Endothelial cell of umbilical vein (primary cell): Measurements from ENCODE around the gene SHC1. TPM values are rescaled to one million over a fixed set of nuclear protein-coding genes. Genes with fewer than 3 reads are reported as not detected.

Experiments
- BruUV-seq: library from RNA; stranded (reverse); fragments of 400-500 nt; replicated peaks from 2 replicates; lab custom pipeline; 2021; lab: Mats Ljungman, UMichigan
- CTCF ChIA-PET: fragments of 300-600, 350-600 bp; sonication (Branson Sonifier 250); formaldehyde crosslinking; loops from one replicate; lab custom pipeline; 2021; ENCODE audit warnings: antibody characterized with exemption, inconsistent platforms; lab: Charles Lee
- POLR2A ChIA-PET: fragments of 300-600, 350-600 bp; sonication (Branson Sonifier 250); formaldehyde crosslinking; loops from one replicate; lab custom pipeline; 2021; ENCODE audit warnings: antibody characterized with exemption, inconsistent platforms; lab: Charles Lee
- DNase-seq: peaks from one replicate; pipeline ENCODE4 v3.0.0-alpha.2; 2011; ENCODE audit warnings: low read depth, low spot score
- FAIRE-seq: peaks from 2 replicates; lab custom pipeline; 2011; peaks lifted over from hg19 to GRCh38; lab: Jason Lieb, UNC
- H2AFZ ChIP-seq: 2 replicates; pipeline ENCODE4 v1.6.0; 2012; ENCODE audit warnings: low read depth, low read length, control low read depth, inconsistent platforms
- H3K27ac ChIP-seq: 2 replicates; pipeline ENCODE4 v1.5.1; 2011; ENCODE audit warnings: low read depth, mild to moderate bottlenecking, control low read depth, low read length, moderate library complexity; ENCODE audit not compliant: insufficient read depth
- H3K27me3 ChIP-seq, 2 experiments: 2 replicates each; pipeline versions ENCODE4 v1.6.0 to v1.6.1; 2011; ENCODE audit warnings: low read length in 2 of 2, mixed read lengths in 1 of 2; ENCODE audit not compliant: control insufficient read depth in 2 of 2, insufficient read depth in 2 of 2
- H3K36me3 ChIP-seq, 2 experiments: 2 replicates in 1 of 2; 3 replicates in 1 of 2; pipeline ENCODE4 v1.5.1; 2011; ENCODE audit warnings: low read length in 2 of 2, mild to moderate bottlenecking in 1 of 2, moderate library complexity in 1 of 2; ENCODE audit not compliant: control insufficient read depth in 2 of 2, insufficient read depth in 2 of 2; ENCODE audit errors: extremely low read depth in 1 of 2
- H3K4me1 ChIP-seq: 3 replicates; pipeline ENCODE4 v1.5.1; 2011; ENCODE audit warnings: mild to moderate bottlenecking, low read length; ENCODE audit not compliant: control insufficient read depth, insufficient read depth; ENCODE audit errors: extremely low read depth
- H3K4me2 ChIP-seq: 2 replicates; pipeline ENCODE4 v1.6.1; 2011; ENCODE audit warnings: low read length, control low read depth, mixed read lengths; ENCODE audit not compliant: insufficient read depth
- H3K4me3 ChIP-seq, 3 experiments: fragments of 200-600 bp in 1 of 3; sonication (generic), shearing (Covaris generic) in 1 of 3; replicated peaks in 1 of 3; 2 replicates each; pipeline ENCODE4 v1.5.1; 2011 to 2016; ENCODE audit warnings: control low read depth in 3 of 3, low read length in 3 of 3, mild to moderate bottlenecking in 2 of 3, inconsistent platforms in 1 of 3, low read depth in 1 of 3, moderate library complexity in 1 of 3; ENCODE audit not compliant: insufficient read depth in 1 of 3
- H3K79me2 ChIP-seq: 2 replicates; pipeline ENCODE4 v1.6.0; 2012; ENCODE audit warnings: low read length, inconsistent platforms; ENCODE audit not compliant: control insufficient read depth, insufficient read depth
- H3K9ac ChIP-seq: replicated peaks from 2 replicates; pipeline ENCODE3; 2011; ENCODE audit warnings: low read length, control low read depth; ENCODE audit not compliant: insufficient read depth; ENCODE audit errors: extremely low read depth
- H3K9me1 ChIP-seq: replicated peaks from 3 replicates; pipeline ENCODE4 v1.6.0; 2011; ENCODE audit warnings: mild to moderate bottlenecking, low read length; ENCODE audit not compliant: control insufficient read depth, insufficient read depth; ENCODE audit errors: extremely low read depth
- H3K9me3 ChIP-seq: replicated peaks from 2 replicates; pipeline ENCODE4 v1.5.1; 2012; ENCODE audit warnings: low read length, inconsistent platforms; ENCODE audit not compliant: control insufficient read depth, insufficient read depth
- H4K20me1 ChIP-seq: replicated peaks from 2 replicates; pipeline ENCODE3; 2011; ENCODE audit warnings: mild to moderate bottlenecking, low read length; ENCODE audit not compliant: control insufficient read depth, insufficient read depth; ENCODE audit errors: extremely low read depth
- EZH2 ChIP-seq: IDR thresholded peaks from 2 replicates; pipeline ENCODE4 v1.6.1; 2012; ENCODE audit warnings: borderline replicate concordance, low read depth, mild to moderate bottlenecking, moderate library complexity, low read length, inconsistent platforms; ENCODE audit not compliant: severe bottlenecking
- FOS ChIP-seq: IDR thresholded peaks from 2 replicates; pipeline ENCODE4 v1.6.1; 2011; ENCODE audit warnings: mild to moderate bottlenecking, low read length, moderate library complexity, borderline replicate concordance; ENCODE audit not compliant: insufficient read depth
- GATA2 ChIP-seq: IDR thresholded peaks from 2 replicates; pipeline ENCODE4 v1.7.0; 2011; ENCODE audit warnings: low read depth, mild to moderate bottlenecking, moderate library complexity, mixed read lengths, low read length; ENCODE audit not compliant: insufficient read length, insufficient read depth
- JUN ChIP-seq: IDR thresholded peaks from 2 replicates; pipeline ENCODE4 v1.6.1; 2011; ENCODE audit warnings: borderline replicate concordance, low read depth; ENCODE audit not compliant: insufficient read length, insufficient read depth
- MYC ChIP-seq: IDR thresholded peaks from one replicate; pipeline ENCODE4 v1.6.1; 2011; ENCODE audit warnings: mild to moderate bottlenecking, low read depth, low read length
- POLR2A ChIP-seq: IDR thresholded peaks from 2 replicates; pipeline ENCODE4 v1.6.1; 2012; ENCODE audit warnings: low read depth, mild to moderate bottlenecking, control low read depth, low read length
- POLR2AphosphoS5 ChIP-seq: IDR thresholded peaks from 2 replicates; pipeline ENCODE4 v1.6.1; 2012; ENCODE audit warnings: low read depth, mild to moderate bottlenecking, control low read depth, low read length, moderate library complexity; ENCODE audit not compliant: insufficient read depth
- dilution Hi-C: fragments of 300-500 bp; cut with MboI; formaldehyde crosslinking; loops from one replicate; pipeline ENCODE4 v1.15.0; 2019; ENCODE audit warnings: low sequenced_read_pairs; ENCODE audit not compliant: extremely low pct_ligation_motif_present
- intact Hi-C: fragments of 100-400 bp; cut with micrococcal nuclease; formaldehyde crosslinking; loops from one replicate; pipeline ENCODE4 v1.10.0; 2022
- polyA plus RNA-seq, 4 experiments: library from polyadenylated mRNA; depleted of rRNA in 3 of 4; stranded (reverse) in 3 of 4; unstranded in 1 of 4; fragments of >200 nt; gene quantifications; 2 replicates each; pipeline versions ENCODE4 v1.2.1 to v1.2.3, GENCODE V29; 2011 to 2012; ENCODE audit warnings: missing spikeins in 1 of 4
- total RNA-seq: library from RNA; stranded (reverse); gene quantifications from 2 replicates; pipeline ENCODE4 v1.2.3, GENCODE V29; 2021
- TF ChIP-seq, protein P1 (sequence below): IDR thresholded peaks from 2 replicates; pipeline ENCODE4 v1.6.1; 2011; ENCODE audit not compliant: insufficient read depth, insufficient read length
- TF ChIP-seq, protein P2 (sequence below), 2 donors: IDR thresholded peaks; 1 replicate in 1 of 2; 2 replicates in 1 of 2; pipeline ENCODE4 v1.5.1; 2011; ENCODE audit warnings: low read length in 2 of 2, mild to moderate bottlenecking in 2 of 2, moderate library complexity in 2 of 2, control low read depth in 1 of 2, inconsistent platforms in 1 of 2, low read depth in 1 of 2; ENCODE audit not compliant: insufficient read depth in 1 of 2; ENCODE audit errors: extremely low read depth in 1 of 2

Gene SHC1
- total and polyA plus RNA-seq, 2 donors (not counting 3 experiments of a cell fraction or from before 2014, with no cell fraction given), result 316 to 324 TPM

DNA sequence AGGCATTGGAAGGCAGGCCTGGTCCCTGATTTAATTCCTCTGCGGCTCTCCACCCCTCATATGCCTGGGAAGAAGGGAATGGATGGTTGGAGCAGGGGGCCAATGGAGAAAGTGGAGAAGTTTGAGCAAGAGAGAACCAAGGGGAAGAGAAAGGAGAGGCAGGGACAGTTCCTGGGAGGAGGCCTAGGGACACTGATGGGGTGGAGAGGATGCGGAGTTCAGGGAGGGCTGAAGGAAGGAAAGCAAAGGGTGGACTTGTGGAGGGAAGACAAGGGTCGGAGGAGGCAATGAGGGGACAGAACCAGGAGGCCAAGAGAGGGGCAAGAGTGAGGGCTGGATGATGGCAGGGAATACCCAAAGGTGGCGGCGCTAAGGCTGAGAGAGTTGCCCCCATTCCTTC lies 39.2 kb upstream of the SHC1 start:
- intact Hi-C loops (no loop called here), dilution Hi-C loops (no loop called here)
- Histone ChIP-seq H3K9ac (no peak overlapping the region), H3K4me2 (no peak overlapping the region), H3K27me3 (no peaks in the 10 kb centered on the region), H3K27ac (no peak overlapping the region), H4K20me1 (no peaks in the 10 kb centered on the region), H3K9me3 (no peaks in the 10 kb centered on the region), H3K9me1 (no peaks in the 10 kb centered on the region), H3K4me1 (peaks cover 5% of the 10 kb centered on the region), H3K4me3 (no peak overlapping the region), H2AFZ (no peak overlapping the region), H3K36me3 (peaks cover 0 to 2% of the 10 kb centered on the region in 2 experiments), H3K79me2 (peaks cover 9% of the 10 kb centered on the region)
- no peak for TF ChIP-seq JUN
- no peak for TF ChIP-seq EZH2
- no peak for FAIRE-seq
- ChIA-PET CTCF (interaction anchor here (4.3 kb wide), 1 partner anchor 8 kb away, joined by 40 read pairs; no protein-coding TSS in a partner anchor), POLR2A (no interaction called here)
- no peak for DNase-seq
- no TSS peak for BruUV-seq

DNA sequence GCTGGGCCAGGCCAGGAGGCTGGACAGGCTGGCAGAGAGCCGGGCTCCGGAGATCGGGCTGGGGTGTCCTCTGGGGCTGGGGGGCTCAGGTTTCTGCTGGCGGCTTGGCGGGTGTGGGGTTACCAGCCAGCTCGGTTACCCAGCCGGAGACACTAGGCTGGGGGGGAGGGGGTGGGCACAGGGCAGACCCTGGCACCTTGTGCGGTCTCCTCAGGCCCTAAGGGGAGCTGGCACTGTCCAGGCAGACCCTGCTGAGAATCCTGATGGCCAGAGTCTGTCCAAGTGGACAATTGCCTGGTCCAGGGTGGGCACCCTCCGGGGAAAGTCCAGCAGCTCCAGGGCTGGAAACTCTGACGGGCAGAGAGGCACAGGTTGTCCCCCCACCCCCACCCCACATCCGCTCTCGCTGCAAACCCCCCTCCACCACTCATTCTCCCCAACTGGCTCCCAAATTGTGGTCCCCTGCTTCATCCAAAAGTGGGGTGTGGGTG lies 38.7 kb upstream of the SHC1 start:
- no peaks in the 10 kb centered on the region for H3K9me3 ChIP-seq

More for the DNA sequence above, 38.7 kb upstream of the SHC1 start:
- dilution Hi-C loops, result no loop called here
- no peak overlapping the region for H3K9ac ChIP-seq
- ChIA-PET CTCF (interaction anchor here (4.3 kb wide), 1 partner anchor 8 kb away, joined by 40 read pairs; no protein-coding TSS in a partner anchor), POLR2A (no interaction called here)
- TF ChIP-seq GATA2, result no peak
- no peak for TF ChIP-seq POLR2A
- TF ChIP-seq JUN, result no peak
- TF ChIP-seq, protein P1, sequence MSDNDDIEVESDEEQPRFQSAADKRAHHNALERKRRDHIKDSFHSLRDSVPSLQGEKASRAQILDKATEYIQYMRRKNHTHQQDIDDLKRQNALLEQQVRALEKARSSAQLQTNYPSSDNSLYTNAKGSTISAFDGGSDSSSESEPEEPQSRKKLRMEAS, result no peak
- TF ChIP-seq MYC, result no peak
- no peak for TF ChIP-seq EZH2
- no peak for TF ChIP-seq FOS
- TF ChIP-seq, protein P2, sequence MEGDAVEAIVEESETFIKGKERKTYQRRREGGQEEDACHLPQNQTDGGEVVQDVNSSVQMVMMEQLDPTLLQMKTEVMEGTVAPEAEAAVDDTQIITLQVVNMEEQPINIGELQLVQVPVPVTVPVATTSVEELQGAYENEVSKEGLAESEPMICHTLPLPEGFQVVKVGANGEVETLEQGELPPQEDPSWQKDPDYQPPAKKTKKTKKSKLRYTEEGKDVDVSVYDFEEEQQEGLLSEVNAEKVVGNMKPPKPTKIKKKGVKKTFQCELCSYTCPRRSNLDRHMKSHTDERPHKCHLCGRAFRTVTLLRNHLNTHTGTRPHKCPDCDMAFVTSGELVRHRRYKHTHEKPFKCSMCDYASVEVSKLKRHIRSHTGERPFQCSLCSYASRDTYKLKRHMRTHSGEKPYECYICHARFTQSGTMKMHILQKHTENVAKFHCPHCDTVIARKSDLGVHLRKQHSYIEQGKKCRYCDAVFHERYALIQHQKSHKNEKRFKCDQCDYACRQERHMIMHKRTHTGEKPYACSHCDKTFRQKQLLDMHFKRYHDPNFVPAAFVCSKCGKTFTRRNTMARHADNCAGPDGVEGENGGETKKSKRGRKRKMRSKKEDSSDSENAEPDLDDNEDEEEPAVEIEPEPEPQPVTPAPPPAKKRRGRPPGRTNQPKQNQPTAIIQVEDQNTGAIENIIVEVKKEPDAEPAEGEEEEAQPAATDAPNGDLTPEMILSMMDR (IDR thresholded peaks at IDR 0.05; ENCODE audit: extremely low read depth in 1 of 2, insufficient read depth in 1 of 2, low read depth in 1 of 2, low read length in 2 of 2), result no peak
- no peak for TF ChIP-seq POLR2AphosphoS5
- H3K4me2 ChIP-seq, result no peak overlapping the region
- intact Hi-C loops, result no loop called here
- no peak overlapping the region for H3K27ac ChIP-seq
- H3K9me1 ChIP-seq, result no peaks in the 10 kb centered on the region
- DNase-seq, result no peak
- H3K4me1 ChIP-seq, result peaks cover 10% of the 10 kb centered on the region
- no peaks in the 10 kb centered on the region for H3K36me3 ChIP-seq
- BruUV-seq, result no TSS peak
- no peak overlapping the region for H2AFZ ChIP-seq
- H3K4me3 ChIP-seq, result no peak overlapping the region
- H3K79me2 ChIP-seq, result peaks cover 11% of the 10 kb centered on the region
- no peaks in the 10 kb centered on the region for H4K20me1 ChIP-seq
- H3K27me3 ChIP-seq, result no peaks in the 10 kb centered on the region
- no peak for FAIRE-seq
